GM19455 (cell line): ENCODE data around the gene CDK5.
A peak's percentile ranks its signal among the peaks of the same experiment; 100 is the strongest.

Experiments
- ATAC-seq: cut with Tn5 transposase; IDR thresholded peaks from one replicate; pipeline ENCODE4 v1.9.1; 2021; ENCODE audit not compliant: unreplicated experiment

Gene CDK5

DNA sequence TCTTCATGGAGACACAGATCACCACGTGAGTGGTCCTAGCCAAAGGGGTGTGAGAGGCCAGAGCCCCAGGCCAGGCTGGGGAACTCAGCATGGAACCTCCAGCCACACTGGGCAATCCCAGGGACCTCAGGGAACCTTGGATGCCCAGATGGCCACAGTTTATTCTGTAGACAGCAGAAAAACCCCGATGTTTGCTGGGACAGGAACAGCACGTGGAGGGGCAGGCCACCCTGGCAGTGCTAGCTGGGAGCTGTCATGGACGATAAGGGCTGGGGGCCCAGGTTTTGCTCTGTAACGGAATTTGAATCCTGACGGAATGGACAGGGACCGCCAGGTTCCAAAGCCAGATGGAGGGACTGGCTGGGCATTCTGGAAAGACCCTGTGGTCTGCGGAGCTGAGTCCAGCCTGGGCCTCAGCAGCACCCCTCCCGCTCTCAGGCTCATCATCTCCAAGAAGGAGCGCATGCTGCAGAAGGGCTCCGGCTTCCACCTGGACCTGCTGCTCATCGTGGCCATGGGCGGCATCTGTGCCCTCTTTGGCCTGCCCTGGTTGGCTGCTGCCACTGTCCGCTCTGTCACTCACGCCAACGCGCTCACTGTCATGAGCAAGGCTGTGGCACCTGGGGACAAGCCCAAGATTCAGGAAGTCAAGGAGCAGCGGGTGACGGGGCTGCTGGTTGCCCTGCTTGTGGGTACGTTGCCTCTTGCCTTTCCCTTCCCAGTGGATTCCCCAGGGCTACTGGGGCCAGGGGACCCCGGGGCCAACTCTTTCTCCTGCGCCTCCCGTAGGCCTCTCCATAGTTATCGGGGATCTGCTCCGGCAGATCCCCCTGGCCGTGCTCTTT lies 17.3 kb upstream of the CDK5 start:
- no peak for ATAC-seq

DNA sequence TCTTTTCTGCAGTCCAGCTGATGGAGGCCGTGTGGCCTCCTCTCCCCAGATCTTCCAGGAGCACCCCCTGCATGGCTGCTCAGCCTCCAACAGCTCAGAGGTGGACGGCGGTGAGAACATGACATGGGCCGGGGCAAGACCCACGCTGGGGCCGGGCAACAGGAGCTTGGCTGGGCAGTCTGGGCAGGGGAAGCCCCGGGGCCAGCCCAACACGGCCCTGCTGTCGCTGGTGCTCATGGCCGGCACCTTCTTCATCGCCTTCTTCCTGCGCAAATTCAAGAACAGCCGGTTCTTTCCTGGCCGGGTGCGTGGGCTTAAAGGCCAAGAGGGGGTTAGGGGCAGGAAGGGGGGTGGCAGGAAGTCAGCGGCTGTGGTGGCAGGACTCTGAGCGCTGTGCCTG lies 16.3 kb upstream of the CDK5 start:
- no peak for ATAC-seq

DNA sequence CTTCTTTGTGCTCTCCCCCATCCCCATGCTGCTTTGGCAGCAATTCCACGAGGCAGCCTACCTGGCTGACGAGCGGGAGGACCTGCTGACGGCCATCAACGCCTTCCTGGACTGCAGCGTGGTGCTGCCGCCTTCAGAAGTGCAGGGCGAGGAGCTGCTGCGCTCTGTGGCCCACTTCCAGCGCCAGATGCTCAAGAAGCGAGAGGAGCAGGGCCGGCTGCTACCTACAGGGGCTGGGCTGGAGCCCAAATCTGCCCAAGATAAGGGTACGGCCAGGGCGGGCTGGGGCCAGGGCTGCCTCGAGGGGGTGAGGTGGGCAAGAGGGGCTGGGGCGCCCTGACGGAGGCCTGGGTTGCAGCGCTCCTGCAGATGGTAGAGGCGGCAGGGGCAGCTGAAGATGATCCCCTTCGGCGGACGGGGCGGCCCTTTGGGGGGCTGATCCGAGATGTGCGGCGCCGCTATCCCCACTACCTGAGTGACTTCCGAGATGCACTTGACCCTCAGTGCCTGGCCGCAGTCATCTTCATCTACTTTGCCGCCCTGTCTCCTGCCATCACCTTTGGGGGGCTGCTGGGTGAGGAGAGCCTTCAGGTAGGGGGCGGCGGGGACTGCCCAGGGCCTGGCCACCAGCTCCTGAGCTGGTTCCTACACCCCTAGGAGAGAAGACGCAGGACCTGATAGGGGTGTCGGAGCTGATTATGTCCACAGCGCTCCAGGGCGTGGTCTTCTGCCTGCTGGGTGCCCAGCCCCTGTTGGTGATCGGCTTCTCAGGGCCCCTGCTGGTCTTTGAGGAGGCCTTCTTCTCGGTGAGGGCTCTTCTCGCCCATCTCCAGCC lies 13.6 kb upstream of the CDK5 start:
- ATAC-seq, result no peak

DNA sequence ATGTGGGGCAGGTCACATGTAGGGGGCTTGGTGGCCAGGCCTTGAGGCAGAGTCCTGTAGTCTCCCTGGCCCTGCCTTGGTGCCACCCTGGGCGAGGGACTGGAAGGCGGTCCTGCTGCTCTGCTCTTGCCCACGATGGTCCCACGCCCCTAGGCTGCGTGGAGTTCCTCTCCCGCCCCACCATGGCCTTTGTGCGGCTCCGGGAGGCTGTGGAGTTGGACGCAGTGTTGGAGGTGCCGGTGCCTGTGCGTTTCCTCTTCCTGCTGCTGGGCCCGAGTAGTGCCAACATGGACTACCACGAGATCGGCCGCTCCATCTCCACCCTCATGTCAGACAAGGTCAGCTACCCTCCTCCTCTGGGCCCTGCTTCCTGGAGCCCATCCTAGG lies 12.9 kb upstream of the CDK5 start:
- ATAC-seq, result no peak

DNA sequence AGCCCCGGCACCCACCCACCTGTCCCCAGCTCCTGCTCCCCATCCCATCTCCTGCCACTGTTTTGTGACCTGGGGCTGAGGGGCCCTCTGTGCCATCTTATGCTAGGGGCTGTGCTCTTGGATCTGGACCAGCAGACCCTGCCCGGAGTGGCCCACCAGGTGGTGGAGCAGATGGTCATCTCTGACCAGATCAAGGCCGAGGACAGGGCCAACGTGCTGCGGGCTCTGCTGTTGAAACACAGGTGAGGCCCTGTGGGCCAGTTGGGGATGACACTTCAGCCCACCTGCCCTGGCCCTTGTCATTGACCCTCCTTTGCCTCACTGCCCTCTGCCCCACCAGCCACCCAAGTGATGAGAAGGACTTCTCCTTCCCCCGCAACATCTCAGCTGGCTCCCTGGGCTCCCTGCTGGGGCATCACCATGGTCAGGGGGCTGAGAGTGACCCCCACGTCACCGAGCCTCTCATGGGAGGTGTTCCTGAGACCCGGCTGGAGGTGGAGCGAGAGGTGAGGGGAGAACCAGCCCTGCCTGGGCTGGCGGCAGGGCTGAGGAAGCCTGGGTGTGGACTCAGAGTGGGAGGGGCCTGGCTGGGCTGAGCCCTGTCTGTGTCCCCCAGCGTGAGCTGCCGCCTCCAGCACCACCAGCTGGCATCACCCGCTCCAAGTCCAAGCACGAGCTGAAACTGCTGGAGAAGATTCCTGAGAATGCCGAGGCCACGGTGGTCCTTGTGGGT lies 12.3 kb upstream of the CDK5 start:
- no peak for ATAC-seq

DNA sequence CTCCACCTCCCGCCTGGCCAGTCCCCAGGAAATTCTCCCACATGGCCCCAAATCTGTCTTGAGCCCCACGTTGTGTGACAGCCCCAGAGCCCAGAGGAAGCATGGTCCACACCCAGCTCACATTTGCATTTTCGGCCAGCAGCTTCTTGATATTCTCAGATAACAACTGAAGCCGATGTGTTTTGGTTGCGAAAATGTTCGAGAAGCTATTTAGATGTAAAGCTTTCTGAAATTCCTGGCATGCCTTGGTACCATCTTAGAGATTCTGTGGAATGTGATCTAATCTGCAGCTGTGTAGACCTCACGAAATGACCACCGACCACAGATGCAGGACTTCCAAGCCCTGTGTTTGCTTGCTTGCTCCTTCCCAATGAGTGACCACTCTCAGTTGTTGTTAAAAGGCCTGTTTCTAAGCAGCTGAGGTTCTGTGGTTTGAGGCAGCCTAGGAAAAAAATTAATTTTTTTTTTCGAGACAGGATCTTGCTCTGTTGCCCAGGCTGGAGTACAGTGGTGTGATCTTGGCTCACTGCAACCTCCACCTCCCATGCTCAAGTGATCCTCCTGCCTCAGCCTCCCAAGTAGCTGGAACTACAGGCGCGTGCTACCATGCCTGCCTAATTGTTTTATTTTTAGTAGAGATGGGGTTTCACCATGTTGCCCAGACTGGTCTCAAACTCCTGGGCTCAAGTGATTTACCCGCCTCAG lies 10.5 kb upstream of the CDK5 start:
- ATAC-seq, result no peak

DNA sequence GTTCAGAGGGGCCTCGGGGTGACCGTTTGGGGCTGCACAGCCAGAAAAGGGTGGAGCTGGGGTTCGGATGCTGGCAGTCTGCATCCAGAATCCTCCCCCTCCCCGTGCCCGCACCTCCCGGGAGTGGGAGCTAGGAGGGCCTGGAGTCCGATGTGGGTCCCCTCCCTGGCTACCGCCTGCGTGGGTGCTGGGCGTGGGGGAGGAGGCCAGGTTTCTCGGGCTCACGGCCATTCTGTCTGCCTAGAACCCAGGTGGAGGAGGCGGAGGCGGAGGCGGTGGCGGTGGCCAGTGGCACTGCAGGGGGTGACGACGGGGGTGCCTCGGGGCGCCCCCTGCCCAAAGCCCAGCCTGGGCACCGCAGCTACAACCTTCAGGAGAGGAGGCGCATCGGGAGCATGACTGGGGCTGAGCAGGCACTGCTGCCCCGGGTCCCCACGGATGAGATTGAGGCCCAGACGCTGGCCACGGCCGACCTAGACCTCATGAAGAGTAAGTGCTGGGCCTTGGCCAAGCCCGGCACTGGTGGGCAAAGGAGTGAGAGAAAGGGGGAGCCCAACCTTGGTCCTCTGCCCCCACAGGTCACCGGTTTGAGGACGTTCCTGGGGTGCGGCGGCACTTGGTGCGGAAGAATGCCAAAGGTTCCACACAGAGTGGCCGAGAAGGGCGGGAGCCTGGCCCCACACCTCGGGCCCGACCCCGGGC lies 8.7 kb upstream of the CDK5 start:
- ATAC-seq, result no peak

DNA sequence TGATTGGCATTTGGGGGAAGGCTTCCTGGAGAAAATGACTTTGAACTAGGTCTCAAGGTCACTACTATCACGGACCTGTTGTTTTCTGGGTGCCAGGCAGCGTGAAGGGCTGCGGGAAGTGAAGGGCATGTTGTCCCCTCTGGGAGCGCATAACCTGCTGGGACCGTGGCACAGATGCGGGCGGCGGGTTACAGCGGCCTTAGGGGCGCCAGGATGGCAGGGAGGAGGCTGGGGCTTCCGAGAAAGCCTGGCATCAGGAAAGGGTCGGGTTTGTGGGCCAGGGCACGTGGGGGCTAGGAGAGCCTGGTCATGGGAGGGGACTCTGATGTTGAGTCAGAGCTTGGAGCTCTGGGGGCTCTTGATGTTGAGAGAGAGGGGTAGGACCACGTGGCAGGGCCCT lies 7.8 kb upstream of the CDK5 start:
- no peak for ATAC-seq

DNA sequence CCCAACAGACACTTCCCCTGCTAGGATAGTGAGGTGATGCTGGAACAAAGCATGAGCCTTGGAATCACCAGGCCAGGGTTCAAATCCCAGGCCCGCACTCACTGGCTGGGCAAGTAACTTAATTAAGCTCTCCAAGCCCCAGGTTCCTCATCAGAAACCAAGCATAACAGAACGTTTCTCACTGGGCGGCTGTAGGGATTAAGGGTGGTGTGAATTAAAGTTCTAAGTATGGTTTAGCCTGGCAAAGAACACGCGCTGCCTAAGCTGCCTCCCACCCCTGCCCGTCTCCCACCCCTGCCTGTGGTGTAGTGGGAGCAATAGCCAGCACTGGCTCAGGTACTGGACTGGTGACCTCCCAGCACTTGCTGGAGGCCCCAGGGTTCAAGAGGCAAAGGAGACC lies 7.3 kb upstream of the CDK5 start:
- ATAC-seq, result no peak

DNA sequence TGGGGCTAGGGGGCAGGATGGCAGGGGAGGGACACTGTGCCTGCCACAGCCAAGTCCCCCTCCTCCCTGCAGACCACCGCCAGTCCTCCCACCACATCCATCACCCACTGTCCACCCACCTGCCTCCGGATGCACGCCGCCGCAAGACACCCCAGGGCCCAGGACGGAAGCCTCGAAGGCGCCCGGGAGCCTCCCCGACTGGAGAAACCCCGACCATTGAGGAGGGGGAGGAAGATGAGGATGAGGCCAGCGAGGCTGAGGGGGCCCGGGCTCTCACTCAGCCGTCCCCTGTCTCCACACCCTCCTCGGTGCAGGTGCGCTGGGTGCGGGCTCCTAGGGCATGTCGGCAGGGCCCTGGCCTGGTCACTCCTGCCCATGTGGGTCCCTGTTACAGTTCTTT lies 6.8 kb upstream of the CDK5 start:
- ATAC-seq, result no peak

DNA sequence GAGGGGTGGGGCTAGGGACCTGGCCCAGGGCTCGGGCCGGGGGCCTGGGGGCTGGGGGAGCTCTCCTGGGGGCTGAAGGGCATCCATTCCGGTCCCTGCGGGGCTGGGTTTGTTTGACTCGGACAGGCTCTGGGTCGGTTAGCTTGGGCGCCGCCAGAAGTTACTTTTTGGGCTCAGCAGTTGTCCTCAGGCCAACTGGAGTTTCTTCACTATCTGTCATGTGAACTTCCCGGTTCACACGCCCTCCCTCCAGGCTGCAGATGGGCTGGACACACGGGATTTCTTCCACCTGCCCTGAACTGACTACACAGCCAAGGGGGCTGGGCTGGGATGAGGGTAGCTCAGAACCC lies 5.5 kb upstream of the CDK5 start:
- no peak for ATAC-seq

DNA sequence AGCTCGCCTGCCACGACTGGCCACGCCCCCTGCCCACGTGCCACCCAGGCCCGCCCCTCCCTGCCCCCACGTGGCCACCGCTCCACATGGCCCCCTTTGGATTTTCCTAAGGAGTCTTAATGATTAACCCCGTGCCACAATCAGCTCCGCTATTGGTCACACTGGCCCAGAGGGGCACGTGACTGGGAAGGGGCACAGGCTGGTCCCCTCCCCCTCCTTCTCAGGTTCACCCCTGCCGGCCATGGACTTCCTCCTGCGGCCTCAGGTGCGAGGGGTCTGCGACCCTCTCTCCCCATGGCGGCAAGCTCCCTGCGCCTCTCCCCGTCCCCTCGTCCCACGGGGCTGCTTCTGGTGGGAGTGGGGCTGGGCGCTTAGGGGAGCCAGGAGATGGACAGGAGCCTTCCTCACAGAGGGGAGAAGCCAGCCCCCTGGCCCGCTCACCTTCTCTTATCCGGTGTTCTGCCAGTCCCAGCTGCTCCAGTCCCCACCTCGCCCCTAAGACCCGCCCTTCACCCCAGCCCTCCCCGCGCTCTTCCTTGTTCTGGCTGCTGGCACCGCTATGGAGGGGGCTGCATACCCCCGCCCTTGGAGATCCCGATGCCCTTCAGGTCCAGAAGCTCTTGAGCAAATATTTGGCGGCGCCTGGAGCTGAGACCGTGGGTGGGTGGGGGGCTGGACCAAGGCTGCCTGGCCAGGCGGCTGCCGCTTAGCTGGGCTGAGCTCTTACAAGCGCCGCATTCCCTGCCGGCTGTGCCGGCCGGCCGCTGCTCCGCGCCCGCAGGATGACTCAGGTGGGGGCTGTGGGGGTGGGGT lies 4.9 kb upstream of the CDK5 start:
- ATAC-seq, result no peak

DNA sequence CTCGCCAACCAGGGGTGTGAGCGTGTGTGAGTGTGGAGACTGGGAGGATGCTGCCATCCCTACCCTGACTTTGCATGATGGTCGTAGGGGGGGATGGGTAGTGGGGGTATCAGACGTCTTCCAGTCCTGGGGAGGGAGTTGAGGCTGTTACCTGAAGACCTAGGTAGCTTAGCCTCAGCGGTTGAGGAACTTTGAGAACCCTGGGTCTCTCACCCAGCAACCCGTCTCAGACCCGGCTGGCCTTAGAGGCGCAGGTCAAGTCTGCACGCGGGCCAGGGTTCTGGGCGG lies 4.4 kb upstream of the CDK5 start:
- no peak for ATAC-seq

DNA sequence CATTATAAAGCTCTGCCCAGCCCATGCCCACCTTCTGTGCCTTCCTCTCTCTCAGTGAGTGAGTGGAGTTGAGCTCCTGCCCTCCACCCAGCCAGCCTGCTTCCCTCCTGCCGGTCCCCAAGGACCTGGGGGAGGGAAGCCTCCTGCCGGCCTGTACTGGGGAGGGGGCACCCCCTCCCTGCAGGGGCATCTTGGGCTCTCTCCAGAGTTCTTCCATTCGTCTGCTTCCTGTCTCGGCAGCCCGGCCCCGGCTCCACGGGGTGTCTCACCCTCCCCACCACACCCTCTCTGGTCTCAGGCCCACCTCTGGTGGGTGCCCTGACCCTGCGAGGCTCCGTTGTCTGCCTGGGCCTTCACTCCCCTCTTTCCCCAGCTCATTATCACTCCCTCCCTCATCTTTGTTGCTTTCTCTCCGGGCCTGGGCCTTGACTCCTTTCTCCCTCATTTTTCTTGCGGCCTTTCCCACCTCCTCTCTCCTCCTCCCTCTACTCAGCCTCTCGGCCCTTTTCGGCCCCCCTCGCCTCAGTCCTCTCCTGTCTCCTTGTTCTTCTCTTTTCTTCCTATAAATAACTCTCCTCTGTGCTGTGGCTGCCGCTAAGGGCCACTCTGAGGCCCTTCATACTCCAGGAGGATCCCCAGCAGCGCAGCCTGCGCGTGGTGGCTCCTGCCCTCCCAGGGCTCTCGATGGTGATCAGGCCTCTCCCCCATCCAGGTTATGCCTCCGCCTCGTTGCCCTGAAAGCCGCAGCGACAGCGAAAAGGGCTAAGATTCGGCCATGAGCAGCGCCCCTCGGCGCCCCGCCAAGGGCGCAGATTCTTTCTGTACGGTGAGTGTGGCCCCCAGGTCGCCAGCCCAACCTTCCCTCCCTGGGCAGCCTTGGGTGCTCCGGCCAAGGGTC lies 3.8 kb upstream of the CDK5 start:
- no peak for ATAC-seq

DNA sequence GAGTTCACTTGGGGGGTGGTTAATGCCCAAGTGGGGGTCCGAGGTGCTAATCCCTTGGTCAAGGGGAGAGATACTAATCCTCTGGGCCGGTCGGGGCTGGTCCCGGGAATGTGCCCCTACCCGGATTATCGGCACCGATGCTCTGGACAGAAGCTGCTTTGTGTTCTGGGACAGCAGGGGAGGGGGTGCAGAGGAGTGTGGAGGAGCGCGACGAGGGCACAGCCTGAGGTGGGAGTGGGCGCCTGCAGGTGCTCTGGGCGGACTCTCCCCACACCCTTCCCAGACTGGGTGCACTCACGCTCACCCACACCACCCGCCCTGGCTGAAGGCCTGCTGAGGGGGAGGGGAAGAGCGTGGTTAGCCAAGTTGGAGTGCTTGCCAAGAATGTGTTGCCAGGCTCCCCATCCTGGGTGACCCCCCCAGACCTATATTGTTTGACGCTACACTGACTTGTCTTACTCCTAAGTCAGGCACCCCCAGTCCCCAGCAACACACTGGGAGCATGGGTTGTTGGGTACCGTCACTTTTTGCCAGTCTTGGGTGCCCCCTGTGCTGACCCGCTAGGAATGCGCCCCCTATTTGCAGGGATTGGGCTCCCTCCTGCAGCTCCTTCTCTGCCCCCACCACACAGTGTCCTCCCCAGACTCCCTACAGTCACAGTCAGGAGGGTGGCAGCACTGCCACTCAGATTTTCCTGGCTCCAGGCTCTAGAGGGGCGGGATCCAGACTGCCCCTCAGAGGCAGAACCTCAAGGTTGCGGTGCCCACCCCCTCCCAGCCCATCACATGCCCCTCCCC lies 2.9 kb upstream of the CDK5 start:
- no peak for ATAC-seq

DNA sequence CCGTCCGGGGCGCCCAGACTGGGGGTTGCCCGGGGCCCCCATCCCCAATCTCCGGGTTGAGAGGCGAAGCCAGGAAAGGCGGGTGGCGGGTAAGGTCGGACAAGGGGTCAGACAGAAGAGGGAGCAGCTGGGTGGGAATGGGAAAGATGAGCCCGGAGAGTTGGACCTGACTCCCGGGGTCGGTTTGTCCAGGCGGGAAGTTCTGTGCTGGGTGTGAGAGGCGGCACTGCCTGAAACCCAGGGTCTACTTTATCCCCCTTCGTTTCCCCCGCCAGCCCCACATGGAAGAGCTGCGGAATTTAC lies 2.4 kb upstream of the CDK5 start:
- no peak for ATAC-seq

DNA sequence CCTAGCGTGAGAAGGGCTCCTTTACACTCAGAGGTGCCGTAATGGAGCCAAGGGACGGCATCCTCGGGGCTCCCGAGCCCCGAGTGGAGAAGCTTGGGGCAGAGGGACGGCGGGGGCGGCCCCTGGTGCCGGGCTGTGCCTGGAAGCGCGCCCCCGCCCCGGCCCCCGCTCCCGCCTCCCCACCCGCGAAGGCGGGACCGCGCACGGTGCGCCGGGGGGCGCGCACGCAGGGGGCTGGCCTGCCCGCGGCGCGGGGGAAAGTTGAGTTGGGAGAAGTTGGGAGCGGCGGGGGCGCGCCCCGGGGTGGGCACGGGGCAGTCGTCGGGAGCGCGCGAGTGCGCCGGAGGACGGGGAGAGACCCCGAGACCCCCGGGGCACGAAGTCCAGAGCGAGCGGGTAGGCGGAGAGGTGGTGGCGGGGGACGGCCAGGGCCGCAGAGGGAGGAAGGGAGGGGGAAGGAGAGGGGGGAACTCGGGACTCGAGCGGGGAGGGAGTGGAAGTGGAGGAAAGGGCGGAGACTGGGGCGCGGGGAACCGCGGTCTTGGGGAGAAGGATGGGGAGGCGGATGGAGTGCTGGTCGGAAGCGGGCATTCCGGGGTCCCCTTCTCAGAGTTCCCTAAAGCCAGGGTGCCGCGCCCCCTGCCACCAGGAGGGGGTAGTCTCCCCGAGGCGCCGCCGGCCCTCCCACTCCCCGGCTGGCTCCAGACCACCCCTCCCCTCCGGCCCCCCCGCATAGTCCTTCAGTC lies 1.8 kb upstream of the CDK5 start, which contains the start of gene SLC4A2:
Gene SLC4A2 (plus strand): TSS at position 223 of the 746 bp plus-strand sequence. CDS start 2,399 bp downstream, outside the sequence.
- ATAC-seq, result peak; percentile 29
